Adrenal gland (tissue), 12 donors: ENCODE results near the gene MTG2. TPM values are rescaled to one million over a fixed set of nuclear protein-coding genes. Genes with fewer than 3 reads are reported as not detected.
A peak's percentile ranks its signal among the peaks of the same experiment; 100 is the strongest.

Experiments
- DNase-seq, 7 donors: peaks; one replicate each; pipeline ENCODE4 v3.0.0-alpha.2; 2019 to 2020
- H3K27ac ChIP-seq, 5 donors: fragments of 200-600 bp; sonication (generic) in 4 of 5; 1 replicate in 3 of 5; 2 replicates in 2 of 5; pipeline versions ENCODE4 v1.5.1 to v1.8.0; 2016 to 2020; ENCODE audit warnings: mild to moderate bottlenecking in 1 of 5
- H3K27me3 ChIP-seq: fragments of 200-600 bp; 2 replicates; pipeline ENCODE4 v1.8.0; 2021
- H3K36me3 ChIP-seq, 2 donors: fragments of 200-600 bp; replicated peaks in 1 of 2; 1 replicate in 1 of 2; 2 replicates in 1 of 2; pipeline versions ENCODE4 v1.5.1 to v1.8.0; 2018 to 2022
- H3K4me1 ChIP-seq, 2 donors: fragments of 200-600 bp; replicated peaks in 1 of 2; 1 replicate in 1 of 2; 2 replicates in 1 of 2; pipeline versions ENCODE4 v1.5.1 to v1.8.0; 2018 to 2021
- H3K4me3 ChIP-seq, 4 donors: fragments of 200-600 bp; sonication (generic) in 3 of 4; one replicate each; pipeline ENCODE4 v1.5.1; 2016 to 2018
- H3K9me3 ChIP-seq, 3 donors: fragments of 200-600 bp; sonication (generic) in 1 of 3; replicated peaks in 1 of 3; 1 replicate in 2 of 3; 2 replicates in 1 of 3; pipeline versions ENCODE4 v1.5.1 to v1.8.0; 2016 to 2021
- CTCF ChIP-seq, 6 experiments: fragments of 450-650 bp in 4 of 6; fragments of 200-600 bp in 2 of 6; sonication (generic) in 1 of 6; IDR thresholded peaks; 1 replicate in 5 of 6; 2 replicates in 1 of 6; pipeline versions ENCODE4 v1.5.1 to v1.8.0; 2016 to 2021; ENCODE audit warnings: antibody characterized with exemption in 6 of 6, mild to moderate bottlenecking in 2 of 6, moderate library complexity in 1 of 6
- POLR2A ChIP-seq, 2 donors: fragments of 450-650 bp; IDR thresholded peaks; one replicate each; pipeline ENCODE4 v1.6.1; 2017; ENCODE audit warnings: antibody characterized with exemption in 2 of 2, mild to moderate bottlenecking in 2 of 2, moderate library complexity in 1 of 2
- WGBS, 4 donors: extraction: QIAGEN DNeasy Blood & Tissue Kit in 2 of 4; methylation state at CpG; one replicate each; pipeline versions ENCODE4 v1.1.5 to v1.1.7; 2013 to 2017; 5-methylcytosine and 5-hydroxymethylcytosine counted together
- intact Hi-C, 2 donors: fragments of 100-400 bp; cut with DNase I; formaldehyde crosslinking; loops; one replicate each; pipeline versions ENCODE4 v1.14.1 to v1.15.0; 2022 to 2023
- polyA plus RNA-seq, 3 donors: library from polyadenylated mRNA; stranded (reverse); fragments of 200-250 nt in 2 of 3; fragments of 350-450 nt in 1 of 3; fragmentation: Illumina TruSeq in 1 of 3; extraction: RNeasy Lipid Tissue Mini Kit (QIAGEN cat#74804) in 1 of 3; gene quantifications; one replicate each; pipeline ENCODE4 v1.2.3, GENCODE V29; 2013 to 2014
- total RNA-seq, 9 donors: library from RNA; depleted of rRNA in 4 of 9; stranded (reverse); fragments of >200 nt in 4 of 9; fragments of 120-200 nt in 1 of 9; fragmentation: NEBNext Ultra II Directional in 1 of 9; extraction: Animal tissue kit (Norgen Biotek cat#: 25700) in 1 of 9; gene quantifications; one replicate each; pipeline versions ENCODE4 v1.1.0 to v1.2.4, GENCODE V29; 2013 to 2023
- donor health status: healthy with polysubstance abuse.
- donor health status: Bipolar disorder and iron deficiency.
- donor health status: DM: yes; HTN: yes; CAD: no.
- donor health status: DM: no; HTN: no; CAD: no.
- donor health status: DM: no; HTN: no; CAD: no.
- donor health status: DM: yes; HTN: yes; CAD: no.

The MTG2 gene
- total and polyA plus RNA-seq, 12 donors, result 11.5 to 90.4 (median 47.2) TPM

GRCh38 chr20:62183426-62184142, 756 bp downstream of the MTG2 start:
- peak in 1 of 7 donors; percentile 46 for DNase-seq
- intact Hi-C loops, result no loop called here

GRCh38 chr20:62186096-62186426, 3.2 kb downstream of the MTG2 start:
- H3K27ac ChIP-seq, result peak overlapping the region in 3 of 5 donors; percentile 39 to 69 (median 51)
- H3K4me3 ChIP-seq, result no peak overlapping the region
- 65 to 80% (median 68%) methylated on average over 3 of the region's 3 CpGs for WGBS, 4 donors
- H3K4me1 ChIP-seq, result peaks cover 16 to 35% of the 10 kb centered on the region in 2 donors
- no peaks in the 10 kb centered on the region for H3K9me3 ChIP-seq
- peaks cover 0 to 12% of the 10 kb centered on the region in 2 donors for H3K36me3 ChIP-seq
- no peak for DNase-seq
- H3K27me3 ChIP-seq, result no peaks in the 10 kb centered on the region
- TF ChIP-seq CTCF (IDR thresholded peaks at IDR 0.05), result no peak
- TF ChIP-seq POLR2A (IDR thresholded peaks at IDR 0.05), result no peak
- intact Hi-C loops, result no loop called here

More at GRCh38 chr20:62183426-62184142, 756 bp downstream of the MTG2 start:
- WGBS, 4 donors, result 26 to 28% (median 27%) methylated on average over 25 of the region's 25 CpGs
- TF ChIP-seq POLR2A (IDR thresholded peaks at IDR 0.05), result no peak
- no peak for TF ChIP-seq CTCF (IDR thresholded peaks at IDR 0.05)
- H3K9me3 ChIP-seq, result no peaks in the 10 kb centered on the region
- H3K27me3 ChIP-seq, result no peaks in the 10 kb centered on the region
- H3K4me1 ChIP-seq, result peaks cover 16 to 35% of the 10 kb centered on the region in 2 donors
- peak overlapping the region; percentile 61 to 99 (median 95) for H3K27ac ChIP-seq
- peak overlapping the region; percentile 49 to 96 (median 79) for H3K4me3 ChIP-seq
- peaks cover 0 to 7% of the 10 kb centered on the region in 2 donors for H3K36me3 ChIP-seq

- peak overlapping the region in 2 of 5 donors; percentile 11 to 37 for H3K27ac ChIP-seq
- WGBS, 4 donors, result 68 to 83% (median 78%) methylated on average over 13 of the region's 13 CpGs
- H3K4me3 ChIP-seq, result no peak overlapping the region
- H3K27me3 ChIP-seq, result no peaks in the 10 kb centered on the region
- no peaks in the 10 kb centered on the region for H3K9me3 ChIP-seq
- peaks cover 16 to 31% of the 10 kb centered on the region in 2 donors for H3K4me1 ChIP-seq
- H3K36me3 ChIP-seq, result peaks cover 0 to 12% of the 10 kb centered on the region in 2 donors
- no peak for DNase-seq
- TF ChIP-seq CTCF (IDR thresholded peaks at IDR 0.05) (no peak), POLR2A (IDR thresholded peaks at IDR 0.05) (no peak)
- intact Hi-C loops, result no loop called here
These were observed 4.3 kb downstream of the MTG2 start for GRCh38 chr20:62186887-62187866.
